CD4-positive, alpha-beta T cell treated with Interleukin-17A for 1 hour (primary cell): ENCODE results near the gene PLD2.

Experiments
- DNase-seq: peaks from one replicate; pipeline ENCODE4 v3.0.0-alpha.2; 2020

Gene PLD2, protein sequence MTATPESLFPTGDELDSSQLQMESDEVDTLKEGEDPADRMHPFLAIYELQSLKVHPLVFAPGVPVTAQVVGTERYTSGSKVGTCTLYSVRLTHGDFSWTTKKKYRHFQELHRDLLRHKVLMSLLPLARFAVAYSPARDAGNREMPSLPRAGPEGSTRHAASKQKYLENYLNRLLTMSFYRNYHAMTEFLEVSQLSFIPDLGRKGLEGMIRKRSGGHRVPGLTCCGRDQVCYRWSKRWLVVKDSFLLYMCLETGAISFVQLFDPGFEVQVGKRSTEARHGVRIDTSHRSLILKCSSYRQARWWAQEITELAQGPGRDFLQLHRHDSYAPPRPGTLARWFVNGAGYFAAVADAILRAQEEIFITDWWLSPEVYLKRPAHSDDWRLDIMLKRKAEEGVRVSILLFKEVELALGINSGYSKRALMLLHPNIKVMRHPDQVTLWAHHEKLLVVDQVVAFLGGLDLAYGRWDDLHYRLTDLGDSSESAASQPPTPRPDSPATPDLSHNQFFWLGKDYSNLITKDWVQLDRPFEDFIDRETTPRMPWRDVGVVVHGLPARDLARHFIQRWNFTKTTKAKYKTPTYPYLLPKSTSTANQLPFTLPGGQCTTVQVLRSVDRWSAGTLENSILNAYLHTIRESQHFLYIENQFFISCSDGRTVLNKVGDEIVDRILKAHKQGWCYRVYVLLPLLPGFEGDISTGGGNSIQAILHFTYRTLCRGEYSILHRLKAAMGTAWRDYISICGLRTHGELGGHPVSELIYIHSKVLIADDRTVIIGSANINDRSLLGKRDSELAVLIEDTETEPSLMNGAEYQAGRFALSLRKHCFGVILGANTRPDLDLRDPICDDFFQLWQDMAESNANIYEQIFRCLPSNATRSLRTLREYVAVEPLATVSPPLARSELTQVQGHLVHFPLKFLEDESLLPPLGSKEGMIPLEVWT

DNA sequence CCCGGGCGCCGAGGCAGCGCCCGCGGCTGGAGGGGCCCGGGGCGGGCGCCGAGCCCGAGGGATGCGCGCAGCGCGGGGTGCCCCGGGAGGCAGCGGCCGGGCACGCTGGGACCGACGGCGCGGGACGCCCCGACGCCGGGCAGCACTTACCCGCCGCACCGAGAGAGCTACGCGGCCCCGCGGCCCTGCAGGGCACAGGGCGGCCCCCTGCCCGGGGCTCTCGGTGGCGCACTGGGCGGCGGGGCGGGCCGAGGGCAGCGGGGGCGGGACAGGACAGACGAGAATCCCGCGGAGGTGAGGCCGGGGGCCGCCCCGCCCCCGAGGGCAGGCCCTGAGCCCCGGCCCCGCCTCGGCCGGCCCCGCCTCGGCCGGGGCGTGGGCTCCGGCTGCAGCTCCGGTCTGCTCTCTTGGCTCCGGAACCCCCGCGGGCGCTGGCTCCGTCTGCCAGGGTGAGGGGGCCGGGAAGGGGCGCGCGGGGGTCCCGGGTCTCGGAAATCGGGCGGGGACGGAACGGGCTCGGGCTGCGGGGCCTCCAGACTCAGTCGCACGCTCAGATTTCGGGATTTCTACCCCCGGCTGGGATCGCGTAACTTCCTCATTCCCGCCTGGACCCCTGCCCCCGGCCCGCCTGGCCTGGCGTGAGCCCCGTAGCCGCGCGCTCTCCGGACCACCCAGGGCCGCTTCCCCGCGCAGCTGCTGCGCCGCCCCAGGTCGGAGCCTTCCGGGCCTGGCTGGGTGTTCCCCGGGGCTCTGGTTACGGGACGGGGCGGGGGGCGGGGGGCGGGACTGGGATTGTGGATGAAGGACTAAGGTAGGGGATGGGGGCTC is at the start of gene PLD2:
Gene PLD2 (plus strand): TSS at position 376 of the 828 bp plus-strand sequence. CDS start 621 bp downstream, outside the sequence.
- DNase-seq: peak; percentile 88

DNA sequence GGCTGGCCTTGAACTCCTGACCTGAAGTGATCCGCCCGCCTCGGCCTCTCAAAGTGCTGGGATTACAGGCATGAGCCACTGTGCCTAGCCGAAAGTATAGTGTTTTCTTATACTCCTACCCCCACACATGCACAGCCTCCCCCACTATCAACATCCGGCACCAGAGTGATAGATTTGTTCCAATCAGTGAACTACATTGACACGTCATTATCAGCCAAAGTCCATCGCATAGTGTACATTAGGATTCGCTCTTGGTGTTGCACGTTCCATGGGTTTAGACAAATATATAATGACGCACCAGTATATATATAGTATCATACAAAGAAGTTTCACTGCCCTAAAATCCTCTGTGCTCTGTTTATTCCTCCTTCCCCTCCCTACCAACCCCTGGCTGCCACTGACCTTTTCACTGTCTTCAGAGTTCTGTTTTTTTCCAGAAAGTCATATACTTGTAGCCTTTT is 47.1 kb upstream of the PLD2 start:
- peak; percentile 20 for DNase-seq

DNA sequence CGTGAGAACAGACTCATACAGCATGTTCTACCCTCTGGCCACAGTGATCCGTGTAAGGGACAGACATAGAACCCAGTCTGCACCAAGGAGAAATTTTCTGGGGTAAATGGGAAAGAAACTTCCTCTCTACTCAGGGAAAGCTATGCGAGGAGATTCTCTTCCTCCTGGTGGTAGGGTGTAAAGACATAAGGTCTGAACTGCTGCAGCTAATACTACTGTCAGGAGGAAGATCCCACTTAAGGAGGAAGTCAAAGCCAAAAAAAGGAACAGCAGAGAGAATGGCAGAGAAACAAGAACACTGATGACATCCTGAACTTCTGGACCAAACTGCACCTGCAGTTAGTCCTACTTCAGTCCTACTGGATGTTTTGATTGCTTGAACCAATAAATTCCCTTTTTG is 42.4 kb upstream of the PLD2 start:
- no peak for DNase-seq

DNA sequence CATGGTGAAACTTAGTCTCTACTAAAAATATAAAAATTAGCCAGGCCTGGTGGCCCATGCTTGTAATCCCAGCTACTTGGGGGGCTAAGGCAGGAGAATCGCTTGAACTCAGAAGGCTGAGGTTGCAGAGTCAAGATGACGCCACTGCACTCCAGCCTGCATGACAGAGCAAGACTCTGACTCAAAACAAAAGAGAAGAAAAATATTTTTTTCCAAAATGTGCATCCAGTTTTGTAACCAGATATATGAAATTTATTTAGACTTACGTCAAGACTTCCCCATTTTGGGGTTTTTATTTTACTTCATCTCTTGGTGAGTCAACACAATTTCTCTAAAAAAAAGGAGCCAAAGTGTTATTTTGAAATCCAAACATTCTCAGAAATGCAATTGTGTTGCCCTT is 40.8 kb upstream of the PLD2 start:
- DNase-seq: peak; percentile 22

DNA sequence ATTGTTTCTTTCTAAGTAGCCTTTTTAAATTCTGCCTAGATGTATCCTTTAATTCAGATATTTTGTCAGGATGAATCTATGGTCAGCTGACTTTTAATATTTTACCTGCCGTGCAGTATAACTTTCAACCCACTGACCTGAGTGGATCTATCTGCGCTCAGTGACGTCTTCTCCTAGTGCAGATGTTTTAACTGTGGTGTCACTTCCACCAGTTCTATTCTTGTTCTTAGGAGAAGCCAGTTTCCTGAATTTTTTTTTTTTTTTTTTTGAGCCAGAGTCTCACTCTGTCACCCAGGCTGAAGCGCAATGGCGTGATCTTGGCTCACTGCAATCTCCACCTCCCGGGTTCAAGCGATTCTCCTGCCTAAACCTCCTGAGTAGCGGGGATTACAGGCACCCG is 40.2 kb upstream of the PLD2 start:
- DNase-seq: no peak

DNA sequence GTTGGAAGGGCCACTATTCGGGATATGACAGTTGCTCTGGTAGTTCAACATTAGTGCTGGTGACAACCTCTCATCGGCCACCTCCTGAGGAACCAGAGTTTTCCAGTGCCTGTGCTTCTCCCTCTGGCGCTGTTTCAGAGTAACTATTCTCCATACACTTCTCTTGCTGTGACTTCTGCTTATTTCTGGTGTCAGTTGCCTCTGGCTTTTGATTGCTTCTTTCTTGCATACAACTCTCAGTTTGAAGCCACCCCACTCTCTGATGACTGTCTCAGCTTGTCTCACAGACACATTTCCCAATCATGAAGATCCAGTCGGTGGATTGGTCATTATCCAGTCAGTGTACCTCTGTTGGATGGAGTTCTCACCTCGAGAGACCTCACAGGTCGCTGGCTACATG is 38.7 kb upstream of the PLD2 start:
- DNase-seq: no peak

DNA sequence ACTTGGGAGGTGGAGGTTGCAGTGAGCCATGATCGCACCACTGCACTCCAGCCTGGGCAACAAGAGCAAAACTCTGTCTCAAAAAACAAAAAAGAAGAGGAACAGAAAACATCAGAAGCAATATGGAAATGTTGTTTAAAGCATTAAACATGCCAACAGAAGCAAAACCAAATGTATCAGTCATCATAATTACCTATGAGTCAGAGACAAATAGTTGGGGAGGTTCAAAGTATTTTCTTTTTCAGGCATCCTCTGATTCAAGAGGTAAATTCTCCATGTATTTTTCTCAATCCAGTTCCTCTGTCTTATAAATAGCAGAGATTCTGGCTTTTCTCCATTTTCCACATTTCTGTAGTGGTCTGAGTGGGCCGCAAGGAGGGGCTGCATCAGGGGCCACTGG is 37.3 kb upstream of the PLD2 start:
- no peak for DNase-seq

DNA sequence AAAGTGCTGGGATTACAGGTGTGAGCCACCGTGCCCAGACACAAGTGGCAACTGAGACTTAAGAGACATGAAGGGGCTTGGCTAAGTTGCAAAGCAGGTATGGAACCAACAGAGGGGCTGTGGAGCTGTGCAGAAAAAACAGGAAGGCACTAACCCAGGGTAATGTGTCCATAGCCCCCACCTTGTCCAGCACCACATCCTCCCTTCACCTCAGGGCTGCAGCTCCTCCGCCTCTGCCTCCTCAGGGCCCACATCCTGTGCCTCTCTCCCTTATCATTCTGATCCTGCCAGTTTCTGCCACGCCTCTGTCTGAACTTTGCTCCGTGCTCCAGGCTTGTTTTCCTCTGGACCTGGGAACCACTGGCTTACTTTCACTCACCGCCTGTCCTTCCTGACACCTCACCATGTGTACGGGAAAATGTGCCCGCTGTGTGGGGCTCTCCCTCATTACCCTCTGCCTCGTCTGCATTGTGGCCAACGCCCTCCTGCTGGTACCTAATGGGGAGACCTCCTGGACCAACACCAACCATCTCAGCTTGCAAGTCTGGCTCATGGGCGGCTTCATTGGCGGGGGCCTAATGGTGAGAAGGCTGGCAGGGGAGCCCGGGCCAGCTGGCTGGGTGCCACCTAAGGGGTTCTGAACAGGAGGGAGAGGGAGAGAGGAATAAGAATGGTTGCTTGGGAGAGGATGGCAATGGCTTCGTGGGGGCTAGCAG is 35.3 kb upstream of the PLD2 start, which contains the start of gene TM4SF5:
Gene TM4SF5 (plus strand): TSS at position 368 of the 716 bp plus-strand sequence. CDS start 37 bp downstream, at position 405.
- DNase-seq: no peak

DNA sequence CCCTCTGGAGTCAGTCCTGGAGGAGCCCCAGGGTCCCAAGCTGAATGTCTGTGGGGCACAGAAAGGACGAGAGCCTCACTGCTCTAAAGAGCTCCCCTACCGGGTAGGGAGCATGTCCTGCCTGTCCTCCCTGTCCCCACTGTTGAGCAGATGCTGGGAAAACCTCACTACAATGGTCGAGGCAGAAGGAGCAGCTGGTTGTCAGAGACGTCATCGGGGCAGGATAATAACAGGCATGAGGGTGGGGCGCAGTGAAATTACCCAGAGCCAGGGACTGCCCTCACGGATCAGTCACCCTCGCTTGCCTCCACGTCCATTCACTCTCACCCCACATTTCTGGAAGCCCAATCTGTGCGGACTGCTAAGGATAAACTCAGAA is 34.7 kb upstream of the PLD2 start:
- no peak for DNase-seq

DNA sequence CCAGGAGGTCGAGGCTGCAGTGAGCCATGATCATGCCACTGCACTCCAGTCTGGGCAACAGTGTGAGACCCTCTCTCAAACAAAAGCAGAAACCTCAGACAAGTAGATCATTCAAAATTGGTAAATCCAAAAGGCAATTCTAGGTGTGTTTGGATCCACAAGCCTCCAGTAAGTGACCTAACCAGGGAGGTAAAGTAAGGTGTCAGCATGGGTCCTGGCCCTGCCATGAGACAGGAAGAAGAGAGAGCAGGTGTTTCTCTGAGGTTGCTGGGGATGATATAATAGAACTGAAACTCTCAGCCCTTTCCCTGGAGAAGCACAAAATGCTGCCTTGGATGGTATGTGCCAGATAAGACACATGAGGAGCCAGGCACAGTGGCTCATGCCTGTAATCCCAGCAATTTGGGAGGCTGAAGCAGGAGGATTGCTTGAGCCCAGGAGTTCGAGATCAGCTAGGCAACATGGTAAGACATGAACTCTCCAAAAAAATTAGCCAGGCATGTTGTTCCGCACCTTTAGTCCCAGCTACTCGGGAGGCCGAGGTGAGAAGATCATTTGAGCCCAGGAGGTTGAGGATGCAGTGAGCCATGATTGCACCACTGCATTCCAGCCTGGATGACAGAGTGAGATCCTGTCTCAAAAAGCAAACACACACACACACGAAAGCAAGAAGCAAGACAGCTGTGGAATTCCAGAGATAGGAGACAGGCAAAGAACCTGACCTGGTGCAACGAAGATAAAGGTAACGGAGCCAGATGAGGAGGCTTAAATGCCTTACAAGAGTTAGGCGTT is 28.8 kb upstream of the PLD2 start:
- no peak for DNase-seq

DNA sequence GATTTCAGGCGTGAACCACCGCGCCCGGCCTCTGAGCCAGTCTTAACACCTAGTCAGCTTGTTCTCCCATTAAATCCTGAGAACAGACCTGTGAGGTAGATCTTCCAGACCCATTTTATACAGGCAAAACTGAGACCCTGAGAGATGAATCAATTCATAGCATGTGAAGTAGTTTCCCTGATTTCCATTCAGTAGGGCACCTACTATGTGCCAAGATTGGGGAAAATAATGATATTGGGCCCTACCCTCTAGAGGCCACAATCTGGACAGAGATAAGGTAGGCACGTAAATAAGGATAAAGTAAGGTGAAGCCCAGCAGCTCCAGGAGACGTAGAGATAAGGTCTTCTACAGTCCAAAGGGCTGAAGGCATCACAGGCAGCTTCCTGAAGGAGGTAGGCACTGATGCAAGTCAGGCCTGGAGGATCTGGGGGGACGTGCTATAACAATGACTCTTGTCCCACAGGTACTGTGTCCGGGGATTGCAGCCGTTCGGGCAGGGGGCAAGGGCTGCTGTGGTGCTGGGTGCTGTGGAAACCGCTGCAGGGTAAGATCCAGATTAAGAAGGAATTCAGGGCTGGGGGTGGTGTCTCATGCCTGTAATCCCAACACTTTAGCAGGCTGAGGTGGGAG is 26.5 kb upstream of the PLD2 start:
- DNase-seq: no peak

DNA sequence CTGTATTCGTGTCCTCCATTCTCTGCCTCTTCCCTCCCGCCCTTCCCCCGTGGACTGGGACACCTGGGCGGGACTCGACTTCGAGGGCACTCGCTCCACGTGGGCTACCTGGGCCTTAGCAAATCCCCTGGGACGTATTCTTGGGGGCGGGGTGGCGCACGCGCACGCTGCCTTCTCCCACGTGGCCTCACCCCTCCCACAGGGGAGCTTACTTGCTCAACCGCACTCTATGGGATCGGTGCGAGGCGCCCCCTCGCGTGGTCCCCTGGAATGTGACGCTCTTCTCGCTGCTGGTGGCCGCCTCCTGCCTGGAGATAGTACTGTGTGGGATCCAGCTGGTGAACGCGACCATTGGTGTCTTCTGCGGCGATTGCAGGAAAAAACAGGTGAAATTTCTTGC is 24.3 kb upstream of the PLD2 start:
- DNase-seq: no peak

DNA sequence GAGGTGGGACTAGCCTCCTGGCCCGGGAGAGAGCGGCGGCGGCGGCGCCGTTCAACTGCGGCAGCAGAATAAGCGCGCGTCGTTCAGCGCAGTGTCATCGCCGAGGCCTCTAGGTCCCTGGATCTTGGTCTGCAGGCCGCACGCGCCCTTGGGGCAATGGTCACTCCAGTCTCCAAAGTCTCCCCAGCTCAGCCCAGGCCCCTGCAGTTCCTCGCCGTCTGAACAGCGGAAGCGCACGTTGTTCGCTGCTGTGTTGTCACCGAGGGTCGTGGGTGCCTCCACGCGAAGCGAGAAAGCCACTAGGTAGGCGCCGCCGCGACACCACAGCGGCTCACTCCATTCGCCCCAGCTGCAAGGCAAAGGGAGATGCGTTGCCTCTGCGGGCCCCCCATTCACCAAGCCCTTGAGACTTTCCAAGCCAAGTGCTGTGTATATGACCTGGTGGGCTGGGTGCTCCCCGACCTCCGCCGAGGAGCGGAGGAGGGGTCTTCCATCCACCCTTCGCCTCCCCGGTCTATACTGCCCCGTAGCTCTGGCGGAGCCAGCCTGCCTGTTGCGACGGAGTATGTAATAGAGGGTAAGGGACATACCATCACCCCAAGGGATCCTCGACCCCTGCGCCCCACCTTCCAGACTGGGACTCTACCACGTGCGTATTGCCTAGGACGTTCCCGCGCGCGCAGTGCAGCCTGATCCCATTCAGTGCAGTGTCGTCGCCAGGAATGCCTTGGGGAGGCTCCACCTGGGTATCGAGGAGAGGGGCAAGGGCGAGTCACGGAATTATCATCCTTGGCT is 21.4 kb upstream of the PLD2 start:
- no peak for DNase-seq

DNA sequence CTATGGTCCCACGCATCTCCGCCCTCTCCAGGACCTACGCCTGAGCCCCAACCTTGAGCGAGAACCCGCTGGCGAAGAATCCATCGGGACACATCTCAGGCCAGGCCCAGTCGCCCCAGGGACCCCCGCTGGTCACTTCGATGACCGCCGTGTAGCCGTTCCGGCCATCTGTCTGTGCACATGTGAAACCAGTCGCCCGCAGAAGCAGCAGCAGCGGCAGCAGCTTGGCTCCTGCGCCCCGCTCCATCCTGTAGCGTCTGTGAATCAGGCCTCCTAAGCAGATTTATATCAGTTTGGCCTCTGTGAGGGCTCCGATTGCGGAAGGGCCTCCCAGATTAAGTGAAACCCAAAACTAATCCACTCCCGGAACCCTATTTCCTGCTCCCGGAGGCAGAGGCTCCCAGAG is 20.8 kb upstream of the PLD2 start, which contains the start of gene VMO1:
Gene VMO1 (minus strand): TSS at position 259 of the 406 bp plus-strand sequence. CDS start 12 bp downstream, at position 247.
- no peak for DNase-seq

DNA sequence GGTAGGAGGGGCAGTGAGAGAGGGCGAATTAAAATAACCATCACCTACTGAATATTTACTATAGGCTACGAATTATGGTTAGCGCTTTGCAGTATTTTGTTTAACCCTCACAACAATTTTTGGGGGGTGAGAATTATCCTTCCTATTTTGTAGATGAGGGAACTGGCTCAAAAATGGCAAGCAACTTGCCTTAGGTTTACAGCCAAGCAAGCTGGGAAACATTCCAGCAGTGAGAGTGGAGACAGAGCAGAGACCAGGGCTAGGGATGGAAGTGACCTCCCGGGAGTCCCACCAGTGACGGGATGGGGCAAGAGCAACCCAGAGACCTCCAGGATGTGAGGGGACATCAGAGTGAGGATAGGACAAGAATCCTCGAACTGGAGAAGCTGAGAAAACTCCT is 20.4 kb upstream of the PLD2 start:
- no peak for DNase-seq

DNA sequence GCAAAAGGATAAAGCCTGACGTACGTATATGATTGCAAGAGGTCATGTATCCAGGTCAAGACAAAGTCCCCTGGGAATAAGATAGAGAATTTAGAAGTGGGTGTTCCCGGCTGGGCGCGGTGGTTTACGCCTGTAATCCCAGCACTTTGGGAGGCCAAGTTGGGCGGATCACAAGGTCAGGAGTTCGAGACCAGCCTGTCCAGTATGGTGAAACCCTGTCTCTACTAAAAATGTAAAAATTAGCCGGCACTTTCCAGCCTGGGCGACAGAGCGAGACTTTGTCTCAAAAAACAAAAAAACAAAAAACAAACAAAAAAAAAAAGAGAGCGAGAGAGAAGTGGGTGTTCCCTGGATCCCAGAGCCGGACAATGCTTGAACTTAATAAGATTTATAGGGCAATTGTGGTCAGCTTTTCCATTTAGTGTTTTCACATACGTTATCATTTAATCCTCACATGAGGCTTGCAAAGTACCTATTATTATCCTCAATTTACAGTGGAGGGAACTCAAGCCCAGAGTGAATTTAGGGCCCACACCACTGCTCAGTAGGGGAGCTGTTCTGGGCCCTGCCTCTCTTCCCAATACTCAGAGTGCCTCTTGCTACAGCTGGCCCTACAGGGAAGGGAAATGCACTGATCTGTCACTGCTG is 18.7 kb upstream of the PLD2 start:
- no peak for DNase-seq

DNA sequence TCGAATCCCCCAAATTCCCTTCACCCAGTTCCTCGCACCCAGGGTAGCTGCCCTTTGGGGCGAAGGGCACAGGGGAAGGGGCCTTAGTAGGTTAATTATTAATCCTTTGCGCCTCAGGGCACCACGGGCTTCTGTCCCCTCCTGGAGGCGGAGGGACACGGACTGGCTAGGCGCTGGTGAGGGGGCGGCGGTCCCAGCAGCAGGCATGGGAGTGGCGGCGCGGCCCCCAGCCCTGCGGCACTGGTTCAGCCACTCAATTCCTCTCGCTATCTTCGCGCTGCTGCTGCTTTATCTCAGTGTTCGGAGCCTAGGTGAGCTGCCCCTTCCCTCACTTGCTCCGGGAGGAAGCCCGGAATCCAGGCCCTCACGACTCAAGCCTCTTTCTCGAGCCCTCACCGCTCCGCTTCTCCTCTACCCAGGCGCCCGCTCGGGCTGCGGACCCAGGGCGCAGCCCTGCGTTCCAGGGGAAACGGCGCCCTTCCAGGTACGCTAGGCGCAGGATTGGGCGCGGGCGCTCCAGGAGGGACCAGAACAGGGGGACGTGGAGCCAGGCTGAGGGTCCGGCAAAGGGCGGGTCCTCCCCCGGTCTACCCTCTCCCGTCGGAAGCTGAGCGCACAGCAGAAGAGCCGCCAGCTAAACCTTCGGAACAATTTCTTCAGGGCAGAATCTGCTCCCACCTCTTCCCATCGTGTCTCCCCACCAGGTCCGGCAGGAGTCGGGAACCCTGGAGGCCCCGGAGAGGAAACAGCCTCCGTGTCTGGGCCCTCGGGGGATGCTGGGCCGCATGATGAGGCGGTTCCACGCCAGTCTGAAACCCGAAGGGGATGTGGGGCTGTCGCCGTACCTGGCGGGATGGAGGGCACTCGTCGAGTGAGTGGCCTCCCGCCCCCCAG is 17.9 kb upstream of the PLD2 start, which contains the start of gene GLTPD2:
Gene GLTPD2 (plus strand): TSS at position 158 of the 894 bp plus-strand sequence. CDS start 48 bp downstream, at position 206.
- no peak for DNase-seq

DNA sequence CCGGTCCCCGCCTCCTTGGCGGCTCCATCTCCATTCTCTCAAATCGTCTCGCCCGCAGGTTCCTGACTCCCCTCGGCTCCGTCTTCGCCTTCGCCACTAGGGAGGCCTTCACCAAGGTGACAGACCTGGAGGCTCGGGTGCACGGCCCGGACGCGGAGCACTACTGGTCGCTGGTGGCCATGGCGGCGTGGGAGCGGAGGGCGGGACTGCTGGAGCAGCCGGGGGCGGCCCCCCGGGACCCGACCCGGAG is 17.3 kb upstream of the PLD2 start:
- no peak for DNase-seq
